ENCODE measurements around the gene TMED4.
"Not testable (repeated sequence)": the region's sequence is repeated elsewhere in the genome, so short reads cannot be mapped to it uniquely, and the experiment has no call there.

TMED4 gene

GRCh38 chr7:44568771-44569560, 13.1 kb downstream of the TMED4 start:
- Histone ChIP-seq H3K9ac (ENCODE audit: insufficient read length) (no peak overlapping the region), H3K36me3 (ENCODE audit: insufficient read depth, low read length) (peaks cover 88% of the 10 kb centered on the region)

GRCh38 chr7:44567884-44568283, 14.1 kb downstream of the TMED4 start:
- no peak overlapping the region for H3K27ac ChIP-seq
- no peak overlapping the region for H3K4me3 ChIP-seq
- H3K9me3 ChIP-seq (ENCODE audit: low read depth, low read length): no peaks in the 10 kb centered on the region
- peaks cover 83% of the 10 kb centered on the region for H3K36me3 ChIP-seq (ENCODE audit: insufficient read depth, low read length)
- no peak for DNase-seq (ENCODE audit: low read depth, low spot score)
- no peak overlapping the region for H3K9ac ChIP-seq (ENCODE audit: insufficient read length)
- TF ChIP-seq FOXP2 (optimal IDR thresholded peaks at IDR 0.05; ENCODE audit: control extremely low read depth, extremely low read length, insufficient read depth): no peak

More at GRCh38 chr7:44568771-44569560, 13.1 kb downstream of the TMED4 start:
- Histone ChIP-seq H3K27ac (no peak overlapping the region), H3K4me3 (no peak overlapping the region), H3K9me3 (ENCODE audit: low read depth, low read length) (no peaks in the 10 kb centered on the region)
- no peak for DNase-seq (ENCODE audit: low read depth, low spot score)
- TF ChIP-seq EZH2 (IDR thresholded peaks at IDR 0.05): no peak
- TF ChIP-seq POLR2AphosphoS5 (IDR thresholded peaks at IDR 0.05; ENCODE audit: borderline replicate concordance, low read depth, low read length): no peak
- TF ChIP-seq FOXP2 (optimal IDR thresholded peaks at IDR 0.05; ENCODE audit: control extremely low read depth, extremely low read length, insufficient read depth): no peak

GRCh38 chr7:44566680-44567079, 15.4 kb downstream of the TMED4 start:
- DNase-seq (ENCODE audit: low read depth, low spot score): no peak
- Histone ChIP-seq H3K9me3 (ENCODE audit: low read depth, low read length) (no peaks in the 10 kb centered on the region), H3K27ac (no peak overlapping the region), H3K9ac (ENCODE audit: insufficient read length) (no peak overlapping the region), H3K36me3 (ENCODE audit: insufficient read depth, low read length) (peaks cover 71% of the 10 kb centered on the region), H3K4me3 (no peak overlapping the region)
- TF ChIP-seq EZH2 (IDR thresholded peaks at IDR 0.05) (no peak), FOXP2 (optimal IDR thresholded peaks at IDR 0.05; ENCODE audit: control extremely low read depth, extremely low read length, insufficient read depth) (no peak), POLR2AphosphoS5 (IDR thresholded peaks at IDR 0.05; ENCODE audit: borderline replicate concordance, low read depth, low read length) (no peak)

GRCh38 chr7:44565795-44566559, 16.1 kb downstream of the TMED4 start:
- no peaks in the 10 kb centered on the region for H3K9me3 ChIP-seq (ENCODE audit: low read depth, low read length)
- H3K9ac ChIP-seq (ENCODE audit: insufficient read length): no peak overlapping the region
- peaks cover 64% of the 10 kb centered on the region for H3K36me3 ChIP-seq (ENCODE audit: insufficient read depth, low read length)
- TF ChIP-seq POLR2AphosphoS5 (IDR thresholded peaks at IDR 0.05; ENCODE audit: borderline replicate concordance, low read depth, low read length) (no peak), FOXP2 (optimal IDR thresholded peaks at IDR 0.05; ENCODE audit: control extremely low read depth, extremely low read length, insufficient read depth) (no peak), EZH2 (IDR thresholded peaks at IDR 0.05) (no peak)
- no peak overlapping the region for H3K27ac ChIP-seq
- DNase-seq (ENCODE audit: low read depth, low spot score): no peak
- no peak overlapping the region for H3K4me3 ChIP-seq

GRCh38 chr7:44565097-44565794, 16.8 kb downstream of the TMED4 start:
- TF ChIP-seq EZH2 (IDR thresholded peaks at IDR 0.05): no peak
- TF ChIP-seq FOXP2 (optimal IDR thresholded peaks at IDR 0.05; ENCODE audit: control extremely low read depth, extremely low read length, insufficient read depth): no peak
- no peak; the same call in 1 of the 2 replicates for TF ChIP-seq POLR2AphosphoS5 (IDR thresholded peaks at IDR 0.05; ENCODE audit: borderline replicate concordance, low read depth, low read length)
- H3K27ac ChIP-seq: no peak overlapping the region
- H3K9ac ChIP-seq (ENCODE audit: insufficient read length): no peak overlapping the region
- no peaks in the 10 kb centered on the region for H3K9me3 ChIP-seq (ENCODE audit: low read depth, low read length)
- H3K36me3 ChIP-seq (ENCODE audit: insufficient read depth, low read length): peaks cover 56% of the 10 kb centered on the region
- DNase-seq (ENCODE audit: low read depth, low spot score): no peak
- H3K4me3 ChIP-seq: no peak overlapping the region

- H3K36me3 ChIP-seq (ENCODE audit: insufficient read depth, low read length): peaks cover 50% of the 10 kb centered on the region
- no peak overlapping the region for H3K4me3 ChIP-seq
- H3K27ac ChIP-seq: no peak overlapping the region
- no peak overlapping the region for H3K9ac ChIP-seq (ENCODE audit: insufficient read length)
- no peaks in the 10 kb centered on the region for H3K9me3 ChIP-seq (ENCODE audit: low read depth, low read length)
- no peak for TF ChIP-seq EZH2 (IDR thresholded peaks at IDR 0.05)
- TF ChIP-seq FOXP2 (optimal IDR thresholded peaks at IDR 0.05; ENCODE audit: control extremely low read depth, extremely low read length, insufficient read depth): no peak
- TF ChIP-seq POLR2AphosphoS5 (IDR thresholded peaks at IDR 0.05; ENCODE audit: borderline replicate concordance, low read depth, low read length): no peak
- DNase-seq (ENCODE audit: low read depth, low spot score): no peak
Measured at GRCh38 chr7:44564606-44565005, 17.4 kb downstream of the TMED4 start.

- TF ChIP-seq EZH2 (IDR thresholded peaks at IDR 0.05) (no peak), FOXP2 (optimal IDR thresholded peaks at IDR 0.05; ENCODE audit: control extremely low read depth, extremely low read length, insufficient read depth) (no peak), POLR2AphosphoS5 (IDR thresholded peaks at IDR 0.05; ENCODE audit: borderline replicate concordance, low read depth, low read length) (peak; percentile 27; the same call in 1 of the 2 replicates)
- Histone ChIP-seq H3K9me3 (ENCODE audit: low read depth, low read length) (no peaks in the 10 kb centered on the region), H3K36me3 (ENCODE audit: insufficient read depth, low read length) (peaks cover 36% of the 10 kb centered on the region), H3K9ac (ENCODE audit: insufficient read length) (no peak overlapping the region), H3K27ac (0 out of 2 replicates have a peak overlapping the region, but pooled peaks have one; percentile 36), H3K4me3 (no peak overlapping the region)
- DNase-seq (ENCODE audit: low read depth, low spot score): no peak
Measured at GRCh38 chr7:44563171-44563679, 18.8 kb downstream of the TMED4 start.

GRCh38 chr7:44562622-44562962, 19.4 kb downstream of the TMED4 start:
- DNase-seq (ENCODE audit: low read depth, low spot score); H3K4me3 ChIP-seq; H3K9me3 ChIP-seq (ENCODE audit: low read depth, low read length); H3K9ac ChIP-seq (ENCODE audit: insufficient read length); H3K27ac ChIP-seq: not testable (repeated sequence)
- peaks cover 30% of the 10 kb centered on the region for H3K36me3 ChIP-seq (ENCODE audit: insufficient read depth, low read length)
